Kidney (tissue), 14 donors: Measurements from ENCODE around the gene SLC25A13. TPM values are rescaled to one million over a fixed set of nuclear protein-coding genes. Genes with fewer than 3 reads are reported as not detected.

Source experiments
- DNase-seq, 5 donors: peaks; one replicate each; pipeline ENCODE4 v3.0.0-alpha.2; 2013 to 2020
- FAIRE-seq: peaks from 2 replicates; lab custom pipeline; 2012; peaks lifted over from hg19 to GRCh38; lab: Jason Lieb, UNC
- H3K27ac ChIP-seq, 2 donors: one replicate each; pipeline ENCODE4 v1.7.0; 2013; ENCODE audit warnings: low read depth in 2 of 2, low read length in 2 of 2, inconsistent platforms in 1 of 2
- H3K27me3 ChIP-seq: one replicate; pipeline ENCODE4 v1.7.1; 2013; ENCODE audit warnings: low read length, inconsistent platforms; ENCODE audit not compliant: control insufficient read depth, insufficient read depth
- H3K36me3 ChIP-seq, 3 donors: one replicate each; pipeline versions ENCODE4 v1.7.0 to v1.7.1; 2013; ENCODE audit warnings: low read length in 3 of 3, control low read depth in 1 of 3, inconsistent platforms in 1 of 3; ENCODE audit not compliant: insufficient read depth in 3 of 3, control insufficient read depth in 2 of 3
- H3K4me1 ChIP-seq, 3 donors: one replicate each; pipeline versions ENCODE4 v1.7.0 to v1.7.1; 2013; ENCODE audit warnings: low read length in 3 of 3, inconsistent platforms in 1 of 3, low read depth in 1 of 3; ENCODE audit not compliant: control insufficient read depth in 2 of 3, insufficient read depth in 2 of 3
- H3K4me3 ChIP-seq, 3 donors: one replicate each; pipeline versions ENCODE4 v1.7.0 to v1.8.1; 2013; ENCODE audit warnings: low read length in 3 of 3, control low read depth in 1 of 3, inconsistent platforms in 1 of 3
- H3K9ac ChIP-seq, 3 donors: one replicate each; pipeline versions ENCODE4 v1.7.0 to v1.7.1; 2013; ENCODE audit warnings: low read length in 3 of 3, control low read depth in 1 of 3, inconsistent platforms in 1 of 3
- H3K9me3 ChIP-seq, 3 donors: one replicate each; pipeline versions ENCODE4 v1.7.0 to v1.7.1; 2013; ENCODE audit warnings: low read length in 3 of 3, control low read depth in 1 of 3, inconsistent platforms in 1 of 3; ENCODE audit not compliant: control insufficient read depth in 2 of 3, insufficient read depth in 1 of 3
- CTCF ChIP-seq: IDR thresholded peaks from 3 replicates; pipeline ENCODE4 v1.5.1; 2012; ENCODE audit warnings: mild to moderate bottlenecking, moderate library complexity, borderline replicate concordance; ENCODE audit not compliant: insufficient read depth; ENCODE audit errors: extremely low read depth
- intact Hi-C: fragments of 100-400 bp; cut with DNase I; formaldehyde crosslinking; loops from one replicate; pipeline ENCODE4 v1.11.1; 2022
- polyA plus RNA-seq: library from polyadenylated mRNA; stranded (reverse); fragments of 350-450 nt; fragmentation: Illumina TruSeq; extraction: RNeasy Lipid Tissue Mini Kit (QIAGEN cat#74804); gene quantifications from one replicate; pipeline ENCODE4 v1.2.3, GENCODE V29; 2014; ENCODE audit warnings: low read depth, low replicate concordance; ENCODE audit not compliant: insufficient read depth
- total RNA-seq: library from RNA; stranded (reverse); fragmentation: NEBNext Ultra II Directional; extraction: Animal tissue kit (Norgen Biotek cat#: 25700); gene quantifications from one replicate; pipeline ENCODE4 v1.2.1, GENCODE V29; 2021
- donor health status: control.
- donor health status: control.
- donor health status: control.
- donor health status: control.
- donor health status: control.
- donor health status: DM: yes; HTN: yes; CAD: no.
- donor health status: Normal renal cell carcinoma (clear cell type).

SLC25A13 gene
- total and polyA plus RNA-seq, 2 donors from 2014 or later, result 23.9 to 32.1 TPM

GRCh38 chr7:96182424-96183158 is 139.3 kb downstream of the SLC25A13 start:
- DNase-seq (no peak), FAIRE-seq (no peak)
- no peaks in the 10 kb centered on the region for H3K27me3 ChIP-seq
- peaks cover 0 to 18% (median 13%) of the 10 kb centered on the region in 3 donors for H3K36me3 ChIP-seq
- H3K9ac ChIP-seq, result no peak overlapping the region
- intact Hi-C loops, result no loop called here
- H3K4me3 ChIP-seq, result no peak overlapping the region
- H3K27ac ChIP-seq, result no peak overlapping the region
- H3K4me1 ChIP-seq, result no peaks in the 10 kb centered on the region
- no peak for TF ChIP-seq CTCF
- H3K9me3 ChIP-seq, result no peaks in the 10 kb centered on the region

- DNase-seq, result no peak
- Histone ChIP-seq H3K27me3 (no peaks in the 10 kb centered on the region), H3K27ac (no peak overlapping the region), H3K9ac (no peak overlapping the region), H3K9me3 (no peaks in the 10 kb centered on the region), H3K4me1 (no peaks in the 10 kb centered on the region), H3K36me3 (peaks cover 0 to 17% (median 13%) of the 10 kb centered on the region in 3 donors), H3K4me3 (no peak overlapping the region)
- no peak for FAIRE-seq
- TF ChIP-seq CTCF, result no peak
- intact Hi-C loops, result no loop called here
Measured at GRCh38 chr7:96181174-96181573, 140.7 kb downstream of the SLC25A13 start.

GRCh38 chr7:96179837-96180236 is 142.1 kb downstream of the SLC25A13 start:
- Histone ChIP-seq H3K27me3 (no peaks in the 10 kb centered on the region), H3K9me3 (no peaks in the 10 kb centered on the region), H3K9ac (no peak overlapping the region), H3K27ac (no peak overlapping the region), H3K4me3 (no peak overlapping the region), H3K4me1 (peaks cover 0 to 3% (median 0%) of the 10 kb centered on the region in 3 donors), H3K36me3 (peaks cover 0 to 17% (median 13%) of the 10 kb centered on the region in 3 donors)
- no peak for TF ChIP-seq CTCF
- intact Hi-C loops, result no loop called here
- FAIRE-seq (no peak), DNase-seq (no peak)
